GM18907 (cell line): ENCODE measurements around the gene MMP27.
"Not testable (repeated sequence)": the region's sequence is repeated elsewhere in the genome, so short reads cannot be mapped to it uniquely, and the experiment has no call there.

ENCODE experiments used
- ATAC-seq: cut with Tn5 transposase; IDR thresholded peaks from one replicate; pipeline ENCODE4 v1.9.1; 2021; ENCODE audit warnings: mild to moderate bottlenecking, moderate library complexity; ENCODE audit not compliant: unreplicated experiment

The MMP27 gene, protein sequence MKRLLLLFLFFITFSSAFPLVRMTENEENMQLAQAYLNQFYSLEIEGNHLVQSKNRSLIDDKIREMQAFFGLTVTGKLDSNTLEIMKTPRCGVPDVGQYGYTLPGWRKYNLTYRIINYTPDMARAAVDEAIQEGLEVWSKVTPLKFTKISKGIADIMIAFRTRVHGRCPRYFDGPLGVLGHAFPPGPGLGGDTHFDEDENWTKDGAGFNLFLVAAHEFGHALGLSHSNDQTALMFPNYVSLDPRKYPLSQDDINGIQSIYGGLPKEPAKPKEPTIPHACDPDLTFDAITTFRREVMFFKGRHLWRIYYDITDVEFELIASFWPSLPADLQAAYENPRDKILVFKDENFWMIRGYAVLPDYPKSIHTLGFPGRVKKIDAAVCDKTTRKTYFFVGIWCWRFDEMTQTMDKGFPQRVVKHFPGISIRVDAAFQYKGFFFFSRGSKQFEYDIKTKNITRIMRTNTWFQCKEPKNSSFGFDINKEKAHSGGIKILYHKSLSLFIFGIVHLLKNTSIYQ

DNA sequence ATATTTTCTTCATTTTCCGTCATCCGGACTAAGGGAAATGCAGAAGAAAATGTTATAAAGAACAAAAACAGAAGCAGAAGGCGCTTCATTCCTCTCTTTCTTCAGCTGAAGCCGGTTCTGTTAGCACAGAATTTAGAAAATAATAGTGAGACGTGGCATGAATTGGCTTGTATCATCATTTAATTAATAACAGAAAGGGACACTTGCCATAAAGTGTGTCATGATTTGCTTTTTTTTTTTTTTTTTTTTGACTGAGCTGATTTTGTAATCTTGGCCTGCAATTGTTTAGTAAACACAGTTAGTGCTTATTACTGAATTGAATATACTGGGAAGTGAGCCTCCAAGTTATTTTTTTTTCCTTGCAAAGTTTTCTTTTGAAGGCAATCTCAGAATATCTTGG, at the start of gene MMP27:
TSS of gene MMP27 (minus strand) at position 144 of the 400 bp plus-strand sequence. CDS start at position 89, 55 bp downstream.
- no peak for ATAC-seq

DNA sequence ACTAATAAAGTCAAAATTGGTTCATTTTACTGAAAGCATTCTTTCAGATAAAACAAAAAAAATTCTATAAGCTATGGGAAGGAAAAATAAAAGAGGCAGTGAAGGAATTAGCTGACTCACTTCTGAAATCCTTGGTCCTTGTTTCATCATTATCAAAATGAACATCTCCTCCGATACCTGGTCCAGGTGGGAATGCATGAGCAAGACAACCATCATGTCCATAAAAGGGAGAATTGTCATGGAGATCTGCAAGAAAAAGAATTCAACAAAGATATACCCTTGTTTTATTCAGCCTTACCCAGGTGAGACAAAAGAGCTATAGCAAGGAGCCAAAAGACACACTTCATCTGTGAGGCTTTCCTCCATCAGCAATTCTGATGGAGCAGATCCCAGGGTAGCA, 47.7 kb upstream of the MMP27 start:
- ATAC-seq = no peak

DNA sequence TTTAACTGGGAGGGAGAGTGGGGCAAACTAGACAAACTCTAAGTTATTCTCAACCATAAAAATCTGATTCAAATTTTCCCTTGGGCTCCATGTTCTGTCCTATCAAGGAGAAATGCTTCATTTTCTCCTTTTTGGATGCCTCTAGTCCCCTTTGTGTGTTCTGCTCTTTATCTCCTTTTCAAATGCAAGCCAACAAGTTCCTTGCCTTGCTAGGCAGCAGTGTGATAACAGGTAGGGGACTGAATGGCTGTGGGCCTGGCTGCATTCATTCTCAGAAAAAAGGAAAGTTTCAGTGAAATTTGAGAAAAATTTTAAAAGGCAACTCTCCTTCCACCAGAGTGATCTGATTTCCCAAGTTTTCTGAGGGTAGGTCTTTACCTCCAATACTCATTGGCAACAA, 46.1 kb upstream of the MMP27 start:
- ATAC-seq = no peak

DNA sequence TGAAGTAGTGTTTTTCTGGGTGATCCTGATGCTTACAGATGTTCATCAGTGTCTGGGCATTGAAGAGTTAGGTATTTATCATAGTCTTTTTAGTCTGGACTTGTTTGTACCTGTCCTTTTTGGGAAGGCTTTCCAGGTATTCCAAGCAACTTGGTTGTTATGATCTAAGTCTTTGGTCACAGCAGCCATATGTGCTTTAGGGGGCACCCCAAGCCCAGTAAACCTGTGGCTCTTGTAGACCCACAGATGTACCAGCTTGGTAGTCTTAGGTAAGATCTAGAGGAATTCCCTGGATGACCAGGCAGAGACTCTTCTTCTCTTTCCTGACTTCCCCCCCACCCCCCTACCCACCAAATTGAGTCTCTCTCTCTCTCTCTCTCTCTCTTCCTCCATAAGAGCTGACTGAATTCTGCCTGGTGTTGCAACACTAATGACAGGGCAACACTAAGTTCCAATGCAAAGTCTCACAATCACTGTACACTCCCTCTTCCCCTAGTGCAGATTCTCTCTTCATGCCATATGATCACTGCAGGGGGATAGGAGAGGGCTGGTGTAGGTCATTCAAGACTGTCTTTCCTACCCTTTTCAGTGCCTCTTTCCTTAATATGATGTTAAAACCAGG, 43.6 kb upstream of the MMP27 start:
- ATAC-seq = no peak

DNA sequence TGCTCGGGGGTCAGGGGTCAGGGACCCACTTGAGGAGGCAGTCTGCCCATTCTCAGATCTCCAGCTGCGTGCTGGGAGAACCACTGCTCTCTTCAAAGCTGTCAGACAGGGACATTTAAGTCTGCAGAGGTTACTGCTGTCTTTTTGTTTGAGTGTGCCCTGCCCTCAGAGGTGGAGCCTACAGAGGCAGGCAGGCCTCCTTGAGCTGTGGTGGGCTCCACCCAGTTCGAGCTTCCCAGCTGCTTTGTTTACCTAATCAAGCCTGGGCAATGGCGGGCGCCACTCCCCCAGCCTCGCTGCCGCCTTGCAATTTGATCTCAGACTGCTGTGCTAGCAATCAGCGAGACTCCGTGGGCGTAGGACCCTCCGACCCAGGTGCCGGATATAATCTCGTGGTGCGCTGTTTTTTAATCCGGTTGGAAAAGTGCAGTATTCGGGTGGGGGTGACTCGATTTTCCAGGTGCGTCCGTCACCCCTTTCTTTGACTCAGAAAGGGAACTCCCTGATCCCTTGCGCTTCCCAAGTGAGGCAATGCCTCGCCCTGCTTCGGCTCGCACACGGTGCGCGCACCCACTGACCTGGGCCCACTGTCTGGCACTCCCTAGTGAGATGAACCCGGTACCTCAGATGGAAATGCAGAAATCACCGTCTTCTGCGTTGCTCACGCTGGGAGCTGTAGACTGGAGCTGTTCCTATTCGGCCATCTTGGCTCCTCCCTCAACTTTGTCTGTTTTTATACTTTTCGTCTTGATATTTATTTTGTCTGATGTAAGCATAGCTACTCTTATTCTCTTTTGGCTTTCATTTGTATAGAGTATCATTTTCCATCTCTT, 41.4 kb upstream of the MMP27 start:
- not testable (repeated sequence) for ATAC-seq

DNA sequence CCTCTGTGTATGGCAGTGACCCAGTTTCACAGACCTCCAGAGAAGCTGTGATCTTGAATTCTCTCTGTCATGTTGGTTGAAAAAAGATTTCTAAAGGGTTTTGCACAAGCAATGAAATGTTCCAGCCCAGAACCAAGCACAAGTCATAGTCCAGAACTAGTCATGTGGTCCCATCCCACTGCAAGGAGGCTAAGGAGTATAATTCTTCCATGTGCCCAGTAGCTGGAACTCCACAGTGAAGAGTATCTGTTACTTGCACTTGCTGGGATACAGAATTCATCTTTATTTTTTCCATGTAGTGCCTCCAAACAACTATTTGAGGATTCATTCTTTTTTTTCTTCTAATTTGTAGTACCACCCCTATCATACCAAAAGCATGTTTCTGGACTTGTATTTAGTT, 29.1 kb upstream of the MMP27 start:
- no peak for ATAC-seq

DNA sequence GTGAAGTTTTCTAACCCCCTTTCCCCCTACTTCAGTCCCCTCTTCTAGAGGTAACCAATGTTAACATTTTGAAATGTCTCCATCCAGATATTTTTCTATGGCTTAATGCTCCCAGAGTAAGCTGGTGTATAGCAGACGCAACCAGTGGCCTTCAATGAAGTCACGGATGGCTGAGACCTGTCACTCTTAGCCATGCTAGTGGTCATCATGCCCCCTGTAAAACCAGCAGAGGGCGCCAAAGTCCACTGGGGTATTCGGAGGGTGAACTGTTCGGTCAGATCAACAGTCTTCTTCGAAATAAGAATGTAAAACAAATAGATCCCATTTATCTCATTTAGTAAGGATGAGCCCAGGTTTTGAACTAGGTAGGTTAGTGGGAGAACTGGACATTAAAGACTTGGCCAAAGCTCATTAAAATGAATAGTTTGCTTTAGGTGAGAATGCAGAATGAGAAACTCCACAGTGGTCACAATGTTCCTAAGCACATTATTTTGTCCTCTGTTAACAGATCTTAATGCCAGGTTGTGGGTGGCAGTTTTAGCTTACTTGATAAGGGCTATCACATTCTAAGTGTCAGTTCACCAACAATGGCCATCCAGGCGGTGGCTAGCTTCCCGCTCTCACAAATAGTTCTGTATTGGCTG, 27.8 kb upstream of the MMP27 start:
- peak; percentile 83 for ATAC-seq

DNA sequence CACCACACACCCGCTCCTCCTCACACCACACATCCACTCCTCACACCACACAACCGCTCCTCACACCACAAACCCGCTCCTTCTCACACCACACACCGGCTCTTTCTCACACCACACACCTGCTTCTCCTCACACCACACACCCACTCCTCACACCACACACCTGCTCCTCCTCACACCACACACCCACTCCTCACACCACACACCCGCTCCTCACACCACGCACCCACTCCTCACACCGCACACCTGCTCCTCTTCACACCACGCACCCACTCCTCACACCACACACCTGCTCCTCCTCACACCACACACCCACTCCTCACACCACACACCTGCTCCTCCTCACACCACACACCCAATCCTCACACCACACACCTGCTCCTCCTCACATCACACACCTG, 25.4 kb upstream of the MMP27 start:
- ATAC-seq = not testable (repeated sequence)

DNA sequence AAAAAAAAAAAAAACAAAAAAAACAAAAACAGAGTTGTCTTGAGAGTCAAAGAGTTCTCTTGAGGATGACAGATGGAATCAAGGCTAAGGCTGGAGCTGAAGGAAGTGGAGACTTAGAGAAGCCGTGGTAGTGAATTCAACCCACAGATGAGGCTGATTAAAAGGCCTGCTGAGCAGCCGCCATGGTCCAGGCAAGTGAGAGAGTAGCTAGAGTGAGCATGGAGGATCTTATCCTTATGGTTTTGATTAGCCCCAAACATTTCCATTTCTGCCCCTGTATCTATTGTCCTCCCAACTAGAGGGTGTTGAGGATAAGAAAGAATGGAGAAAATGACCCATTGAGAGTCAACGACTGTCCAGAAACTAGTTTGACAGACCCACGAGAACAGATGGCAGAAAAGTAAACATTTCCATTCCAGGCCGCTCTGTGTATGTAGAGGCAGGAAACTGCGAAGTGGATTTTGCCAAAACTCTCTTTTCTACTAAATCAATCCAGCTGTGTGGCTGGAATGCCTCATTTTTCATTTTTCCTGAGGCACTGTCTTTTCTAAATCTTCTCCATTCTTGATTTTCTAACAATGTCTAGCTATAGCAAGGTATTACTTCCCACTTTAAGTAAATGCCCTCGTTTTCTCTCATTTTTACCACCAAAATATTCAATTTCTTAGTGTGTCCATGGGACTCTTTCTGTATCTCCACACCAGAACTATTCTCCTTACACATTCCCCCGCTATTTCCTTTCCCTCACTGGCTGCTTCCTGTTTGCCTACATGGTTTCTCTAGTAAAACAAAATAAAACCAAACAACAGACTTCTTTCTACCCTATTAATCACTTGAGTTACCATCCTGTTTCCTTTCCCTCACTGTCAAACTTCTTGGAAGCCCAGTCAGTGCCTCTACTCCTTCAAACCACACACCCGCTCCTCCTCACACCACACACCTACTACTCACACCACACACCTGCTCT, 24.6 kb upstream of the MMP27 start:
- no peak for ATAC-seq

DNA sequence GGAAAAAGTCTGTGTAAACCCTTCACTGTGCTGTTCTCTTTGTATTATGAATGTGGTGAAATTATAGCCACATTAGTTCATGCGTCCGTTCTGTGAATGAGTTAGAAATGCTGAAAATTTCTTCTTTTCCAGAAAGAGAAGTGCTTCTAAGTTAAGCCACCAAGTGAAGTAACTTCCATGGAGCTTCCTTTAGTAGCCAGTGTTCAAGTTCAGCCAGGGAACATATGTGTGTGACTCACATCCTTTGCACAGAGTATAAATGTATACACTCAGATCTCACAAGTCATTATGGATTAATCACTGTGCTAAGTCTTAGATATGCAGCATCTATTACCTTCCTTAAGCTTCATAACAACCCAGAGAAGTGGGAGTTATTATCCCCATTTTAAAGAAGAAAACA, 22.3 kb upstream of the MMP27 start:
- ATAC-seq = no peak

DNA sequence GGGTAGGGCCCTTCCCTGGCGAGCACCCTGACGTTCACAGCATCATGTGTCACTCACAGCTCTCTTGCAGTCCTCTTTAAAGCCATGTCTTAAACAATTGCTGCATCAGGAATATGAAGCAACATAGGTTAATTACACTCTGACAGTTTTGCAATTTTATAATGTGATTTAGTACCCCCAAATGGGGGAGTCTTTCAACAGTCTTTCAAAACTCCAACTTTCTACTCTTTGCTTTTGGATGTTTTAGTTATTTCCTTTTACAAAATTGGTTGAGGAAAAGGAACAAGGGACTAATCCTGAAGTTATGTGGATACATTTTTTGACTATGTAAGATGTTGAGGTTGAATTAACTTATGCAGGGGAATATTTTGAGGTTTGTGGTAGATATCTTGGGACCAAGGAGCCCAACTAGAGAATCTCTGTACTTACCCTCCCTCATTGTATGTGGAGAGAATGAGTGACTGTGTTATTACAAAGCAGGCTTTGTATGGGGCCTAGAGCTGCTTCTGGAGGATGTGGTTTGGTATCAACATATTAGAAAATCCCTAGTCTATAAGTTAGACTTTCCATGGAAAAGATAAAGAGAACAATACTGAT, 19.4 kb upstream of the MMP27 start, which contains the start of gene MMP8:
TSS of gene MMP8 (minus strand) at position 51 of the 597 bp plus-strand sequence. CDS start 99 bp downstream, outside the sequence.
- ATAC-seq = no peak

DNA sequence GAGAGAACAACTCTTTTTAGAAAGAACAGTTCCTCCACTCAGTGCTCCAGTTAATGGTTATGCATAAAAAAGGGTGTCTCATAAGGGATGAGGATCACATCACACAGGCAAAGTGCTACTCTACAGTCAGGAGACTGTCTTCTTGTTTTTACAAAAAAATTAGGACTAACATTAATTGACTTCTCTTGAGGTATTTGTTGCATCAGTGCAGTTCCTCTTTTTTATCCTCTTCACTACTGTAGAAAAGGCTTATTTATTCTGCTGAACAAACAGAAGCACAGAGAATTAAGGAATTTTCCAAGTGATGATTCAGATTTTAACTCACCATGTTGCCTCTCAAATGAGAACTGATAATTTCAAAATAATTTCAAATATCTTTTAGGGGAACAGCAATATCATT, 17.3 kb upstream of the MMP27 start:
- ATAC-seq = no peak

DNA sequence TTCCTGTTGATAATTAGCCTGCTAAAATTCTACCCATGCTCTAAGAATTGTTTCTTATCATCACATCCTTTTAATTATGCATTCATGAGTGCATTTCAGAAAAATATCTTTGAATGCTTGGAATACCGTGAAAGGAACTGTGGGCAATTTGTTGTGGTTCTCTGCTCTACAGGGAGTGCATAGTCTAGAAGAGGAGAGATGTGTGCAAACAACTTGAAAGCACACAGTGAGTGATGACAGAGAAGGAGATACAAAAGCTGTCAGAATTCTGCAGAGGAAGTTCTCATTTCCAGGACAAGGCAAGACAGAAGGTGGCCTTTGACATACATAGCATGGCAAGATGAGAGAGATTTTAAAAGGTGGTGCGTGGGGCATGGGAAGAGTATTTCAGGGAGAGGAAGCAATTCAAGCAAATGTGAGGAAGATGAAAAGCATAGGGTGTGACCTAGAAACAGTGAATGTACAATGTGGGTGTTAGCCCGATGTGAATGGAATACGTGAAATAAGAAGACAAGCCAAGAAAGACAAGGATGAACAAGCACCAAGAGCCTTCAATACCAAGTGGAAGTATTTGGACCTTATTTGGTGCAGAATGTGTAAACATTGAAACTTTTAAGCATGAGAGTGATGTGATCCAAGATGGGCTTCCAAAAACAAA, 14.2 kb upstream of the MMP27 start:
- no peak for ATAC-seq

DNA sequence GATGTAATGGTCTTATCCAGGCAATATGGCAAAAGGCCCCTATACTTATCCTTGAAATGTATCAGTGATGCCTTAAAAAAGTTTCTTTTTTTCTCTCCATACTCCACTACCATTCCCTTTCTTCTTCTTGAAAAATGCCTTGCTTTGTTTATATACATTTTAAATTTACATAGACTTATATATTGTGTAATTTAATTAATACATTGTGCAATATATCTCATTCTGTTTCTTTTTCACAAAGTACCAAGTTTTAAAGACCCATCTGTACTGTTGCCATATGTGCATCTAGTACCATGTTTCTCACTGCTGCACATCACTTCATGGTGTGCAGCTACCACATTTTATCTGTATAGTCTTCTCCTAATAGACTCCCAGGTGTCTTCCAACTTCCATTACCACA, 11.7 kb upstream of the MMP27 start:
- ATAC-seq = no peak

DNA sequence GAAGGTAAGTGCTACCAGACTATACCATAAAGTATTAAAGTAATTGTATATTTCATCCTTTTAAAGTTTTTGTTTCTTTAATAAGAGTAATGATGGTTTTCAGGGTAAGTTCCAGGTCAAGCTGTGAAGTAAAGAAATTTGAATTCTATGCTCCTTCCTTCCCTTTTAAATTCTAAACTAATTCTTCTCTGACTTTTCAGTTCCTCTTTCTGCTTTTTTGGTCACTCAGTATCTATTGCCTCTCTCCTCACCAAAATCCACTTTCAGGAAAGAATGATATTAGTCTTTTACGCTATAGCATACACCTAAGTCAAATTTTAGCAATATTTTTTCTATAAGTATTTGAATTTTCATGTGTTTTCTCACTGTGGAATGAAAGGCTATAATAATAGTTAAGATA, 11.0 kb upstream of the MMP27 start:
- peak; percentile 84 for ATAC-seq

DNA sequence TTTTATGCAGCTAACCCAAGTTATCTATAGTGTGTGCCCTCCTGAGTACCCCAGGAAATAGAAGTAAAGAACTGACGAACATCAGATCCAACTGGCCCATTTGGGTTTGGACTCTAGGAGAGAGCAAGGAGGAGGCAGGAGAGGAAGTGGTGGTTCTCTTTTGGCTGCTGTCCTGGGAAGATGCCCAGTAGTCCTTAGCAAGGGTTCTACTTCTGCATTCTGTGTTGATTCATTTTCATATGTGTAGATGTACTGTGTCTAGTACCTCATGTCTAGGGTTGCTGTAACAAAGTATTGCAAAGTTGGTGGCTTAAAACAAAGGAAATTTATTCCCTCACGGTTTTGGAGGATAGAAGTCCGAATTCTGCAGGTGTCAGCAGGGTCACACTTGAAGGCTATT, 6.6 kb upstream of the MMP27 start:
- ATAC-seq = no peak

DNA sequence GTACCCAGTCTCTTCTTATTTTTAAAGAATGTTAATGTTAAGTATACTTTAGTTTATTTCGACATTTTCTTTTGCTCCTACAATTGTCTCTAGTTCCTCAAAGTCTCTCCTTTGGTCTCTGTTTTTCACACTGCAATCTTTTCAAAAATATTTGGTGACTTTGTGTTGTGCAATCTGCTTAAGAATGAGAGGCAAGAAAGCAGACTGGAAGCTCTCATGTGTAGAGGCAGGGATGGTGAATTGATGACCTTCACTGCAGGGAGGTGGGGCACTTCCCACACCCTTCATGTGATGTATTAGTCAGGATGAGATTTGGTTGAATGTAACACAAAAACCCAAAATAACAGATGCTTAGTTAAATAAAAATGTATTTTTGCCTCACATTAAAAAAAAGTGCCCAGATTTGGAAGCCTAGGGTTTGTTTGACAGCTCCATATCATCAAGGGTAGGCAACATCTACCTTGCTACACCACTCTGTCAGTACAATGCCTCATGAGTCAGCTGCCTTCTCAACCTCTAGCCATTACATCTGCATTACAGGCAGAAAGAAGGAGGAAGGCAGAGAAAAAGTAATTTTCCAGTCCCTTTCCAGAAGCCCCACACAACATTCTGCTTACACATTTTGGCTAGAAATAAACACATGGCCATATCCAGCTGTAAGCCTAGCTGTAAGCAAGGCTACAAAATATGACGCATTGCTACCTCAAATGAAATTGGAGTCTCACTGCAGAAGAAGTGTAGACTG, 3.8 kb upstream of the MMP27 start:
- ATAC-seq = no peak

DNA sequence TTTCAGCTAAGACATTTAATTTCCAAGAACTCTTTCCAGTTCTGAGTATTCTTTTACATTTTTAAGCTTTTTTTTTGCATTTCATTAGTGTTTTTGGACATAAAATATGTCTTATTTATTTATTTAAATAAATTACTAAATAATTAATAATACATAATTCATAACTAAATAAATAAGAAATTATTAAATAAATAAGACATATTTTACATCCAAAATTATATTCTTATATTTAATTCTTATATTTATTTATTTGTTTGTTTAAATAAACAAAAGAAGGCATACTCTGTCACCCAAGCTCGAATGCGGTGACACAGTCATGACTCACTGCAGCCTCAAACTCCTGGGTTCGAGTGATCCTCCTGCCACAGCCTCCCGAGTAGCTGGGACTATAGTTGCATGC, 3.1 kb upstream of the MMP27 start:
- no peak for ATAC-seq
